Glutamatergic neuron (in vitro differentiated cells): ENCODE data around the gene PRMT1. TPM values are rescaled to one million over a fixed set of nuclear protein-coding genes. Genes with fewer than 3 reads are reported as not detected.

Experiments
- DNase-seq: peaks from one replicate; pipeline ENCODE4 v3.0.0; 2022
- H3K27ac Mint-ChIP-seq: one replicate; pipeline ENCODE4 v1.8.0; 2020; ENCODE audit warnings: mild to moderate bottlenecking, mixed read lengths, inconsistent platforms; ENCODE audit not compliant: unreplicated experiment
- H3K27me3 Mint-ChIP-seq: one replicate; pipeline ENCODE4 v1.8.0; 2020; ENCODE audit warnings: mild to moderate bottlenecking, moderate library complexity, mixed read lengths, inconsistent platforms; ENCODE audit not compliant: unreplicated experiment
- H3K36me3 Mint-ChIP-seq: one replicate; pipeline ENCODE4 v1.8.0; 2020; ENCODE audit warnings: mild to moderate bottlenecking, mixed read lengths, inconsistent platforms; ENCODE audit not compliant: unreplicated experiment
- H3K4me1 Mint-ChIP-seq: one replicate; pipeline ENCODE4 v1.8.0; 2020; ENCODE audit warnings: mild to moderate bottlenecking, low read depth, mixed read lengths, inconsistent platforms; ENCODE audit not compliant: unreplicated experiment
- H3K4me3 Mint-ChIP-seq: one replicate; pipeline ENCODE4 v1.8.0; 2020; ENCODE audit warnings: mild to moderate bottlenecking, mixed read lengths, inconsistent platforms; ENCODE audit not compliant: unreplicated experiment
- H3K9me3 Mint-ChIP-seq: one replicate; pipeline ENCODE4 v1.8.0; 2020; ENCODE audit warnings: mild to moderate bottlenecking, moderate library complexity, mixed read lengths, inconsistent platforms; ENCODE audit not compliant: unreplicated experiment
- CTCF ChIP-seq: fragments of 200-600 bp; sonication (generic); IDR thresholded peaks from one replicate; pipeline ENCODE4 v1.5.0; 2021; ENCODE audit not compliant: partially characterized antibody, unreplicated experiment
- total RNA-seq: library from RNA; stranded (reverse); fragmentation: NEBNext Ultra II Directional; extraction: Animal tissue kit (Norgen Biotek cat#: 25700); gene quantifications from one replicate; pipeline ENCODE4 v1.2.1, GENCODE V29; 2021; ENCODE audit not compliant: unreplicated experiment

PRMT1 gene
- total RNA-seq, 1 donor from 2014 or later = 177 TPM

GRCh38 chr19:49688531-49689132 lies 11.6 kb downstream of the PRMT1 start:
- Mint-ChIP-seq H3K27ac (no peak overlapping the region), H3K9me3 (peaks cover 17% of the 10 kb centered on the region), H3K27me3 (peaks cover 20% of the 10 kb centered on the region), H3K4me1 (peaks cover 10% of the 10 kb centered on the region), H3K4me3 (peak overlapping the region; percentile 10), H3K36me3 (no peaks in the 10 kb centered on the region)
- no peak for TF ChIP-seq CTCF
- DNase-seq = no peak

- Mint-ChIP-seq H3K4me3 (peak within 1 kb of the TSS; percentile 99), H3K27ac (peak within 1 kb of the TSS; percentile 98), H3K9me3 (peaks cover 19% of the 10 kb centered on the region), H3K36me3 (no peaks in the 10 kb centered on the region), H3K4me1 (peaks cover 10% of the 10 kb centered on the region), H3K27me3 (peaks cover 20% of the 10 kb centered on the region)
- TF ChIP-seq CTCF = peak; percentile 69
- peak; percentile 78 for DNase-seq
These were observed 12.3 kb downstream of the PRMT1 start, which contains the start of gene ADM5 for GRCh38 chr19:49689133-49690078. ADM5 (plus strand) TSS chr19:49689594; CDS start chr19:49689838, 244 bp downstream.

- no peak for TF ChIP-seq CTCF
- peak overlapping the region; percentile 99 for H3K4me3 Mint-ChIP-seq
- peak overlapping the region; percentile 98 for H3K27ac Mint-ChIP-seq
- H3K4me1 Mint-ChIP-seq = peaks cover 10% of the 10 kb centered on the region
- no peaks in the 10 kb centered on the region for H3K36me3 Mint-ChIP-seq
- peaks cover 19% of the 10 kb centered on the region for H3K9me3 Mint-ChIP-seq
- no peak for DNase-seq
- peaks cover 20% of the 10 kb centered on the region for H3K27me3 Mint-ChIP-seq
These were observed 13.1 kb downstream of the PRMT1 start for GRCh38 chr19:49690079-49690655.

- Mint-ChIP-seq H3K4me3 (peak within 1 kb of the TSS; percentile 99), H3K4me1 (peaks cover 10% of the 10 kb centered on the region), H3K27me3 (peaks cover 18% of the 10 kb centered on the region), H3K27ac (peak within 1 kb of the TSS; percentile 98), H3K9me3 (peaks cover 17% of the 10 kb centered on the region), H3K36me3 (no peaks in the 10 kb centered on the region)
- TF ChIP-seq CTCF = no peak
- DNase-seq = peak; percentile 93
These were observed 13.7 kb downstream of the PRMT1 start, which contains the start of gene CPT1C for GRCh38 chr19:49690656-49691242. CPT1C (plus strand) TSS chr19:49691116; CDS start chr19:49692253, 1,137 bp downstream.
